AG20443 (cell line): ENCODE results near the gene SMOC1.

Experiments used
- DNase-seq: peaks from one replicate; pipeline ENCODE4 v3.0.0; 2012; ENCODE audit warnings: low spot score, mixed read lengths

SMOC1 gene

GRCh38 chr14:69863083-69863482 is 16.1 kb upstream of the SMOC1 start:
- DNase-seq, result no peak

GRCh38 chr14:69865701-69866365 is 13.4 kb upstream of the SMOC1 start:
- DNase-seq, result no peak

GRCh38 chr14:69868363-69868963 is 10.8 kb upstream of the SMOC1 start:
- DNase-seq, result no peak

GRCh38 chr14:69870613-69871012 is 8.6 kb upstream of the SMOC1 start:
- DNase-seq, result no peak

- DNase-seq, result no peak
Observed at GRCh38 chr14:69873877-69874780, 5.1 kb upstream of the SMOC1 start.

- no peak for DNase-seq
Observed at GRCh38 chr14:69876221-69876847, 2.9 kb upstream of the SMOC1 start.

GRCh38 chr14:69876848-69877306 is 2.3 kb upstream of the SMOC1 start:
- no peak for DNase-seq

GRCh38 chr14:69877492-69877891 is 1.7 kb upstream of the SMOC1 start:
- no peak for DNase-seq

- DNase-seq, result no peak
Observed at GRCh38 chr14:69878251-69878650, 965 bp upstream of the SMOC1 start.

GRCh38 chr14:69880044-69880487 is 850 bp downstream of the SMOC1 start:
- no peak for DNase-seq

GRCh38 chr14:69880893-69881292 is 1.7 kb downstream of the SMOC1 start:
- DNase-seq, result no peak

GRCh38 chr14:69882116-69882864 is 3.1 kb downstream of the SMOC1 start:
- DNase-seq, result no peak

GRCh38 chr14:69882915-69883314 is 3.7 kb downstream of the SMOC1 start:
- DNase-seq, result no peak

GRCh38 chr14:69886453-69887242 is 7.4 kb downstream of the SMOC1 start:
- DNase-seq, result no peak

GRCh38 chr14:69887740-69888657 is 8.8 kb downstream of the SMOC1 start:
- no peak for DNase-seq

GRCh38 chr14:69891422-69891821 is 12.2 kb downstream of the SMOC1 start:
- no peak for DNase-seq

- no peak for DNase-seq
Observed at GRCh38 chr14:69895109-69895508, 15.9 kb downstream of the SMOC1 start.

GRCh38 chr14:69896080-69896479 is 16.9 kb downstream of the SMOC1 start:
- DNase-seq, result no peak

- DNase-seq, result no peak
Observed at GRCh38 chr14:69896972-69897371, 17.8 kb downstream of the SMOC1 start.

GRCh38 chr14:69900603-69901002 is 21.4 kb downstream of the SMOC1 start:
- no peak for DNase-seq
